Upper lobe of right lung (tissue), 1 donor: Measurements from ENCODE around the gene FLT4. TPM values are rescaled to one million over a fixed set of nuclear protein-coding genes. Genes with fewer than 3 reads are reported as not detected.

Source experiments
- ATAC-seq: fragments of 200-7000 bp; cut with Tn5 transposase; one replicate; pipeline ENCODE4 v1.9.1; 2020; ENCODE audit warnings: mild to moderate bottlenecking, moderate library complexity
- DNase-seq: peaks from one replicate; pipeline ENCODE4 v3.0.0-alpha.2; 2020
- H3K27ac ChIP-seq: fragments of 200-600 bp; one replicate; pipeline ENCODE4 v1.8.0; 2022
- H3K27me3 ChIP-seq: fragments of 200-600 bp; one replicate; pipeline ENCODE4 v1.8.0; 2022; ENCODE audit warnings: mild to moderate bottlenecking
- H3K36me3 ChIP-seq: fragments of 200-600 bp; one replicate; pipeline ENCODE4 v1.8.0; 2022
- H3K4me1 ChIP-seq: fragments of 200-600 bp; one replicate; pipeline ENCODE4 v1.8.0; 2022
- H3K4me3 ChIP-seq: fragments of 200-600 bp; one replicate; pipeline ENCODE4 v1.8.0; 2022; ENCODE audit warnings: mild to moderate bottlenecking
- H3K9me3 ChIP-seq: fragments of 200-600 bp; one replicate; pipeline ENCODE4 v1.8.0; 2022
- CTCF ChIP-seq: fragments of 200-600 bp; IDR thresholded peaks from one replicate; pipeline ENCODE4 v1.8.0; 2022; ENCODE audit warnings: antibody characterized with exemption
- intact Hi-C: fragments of 100-400 bp; cut with DNase I; formaldehyde crosslinking; loops from one replicate; pipeline ENCODE4 v1.11.0; 2022
- total RNA-seq: library from RNA; stranded (reverse); fragmentation: NEBNext Ultra II Directional; extraction: Animal tissue kit (Norgen Biotek cat#: 25700); gene quantifications from one replicate; pipeline ENCODE4 v1.2.1, GENCODE V29; 2021
- donor health status: DM: no; HTN: yes; CAD: no; lungs with severe emphysema.

The FLT4 gene
- total RNA-seq, 1 donor from 2014 or later = 38.6 TPM

- Histone ChIP-seq H3K9me3 (no peaks in the 10 kb centered on the region), H3K27ac (no peak overlapping the region), H3K36me3 (no peaks in the 10 kb centered on the region), H3K4me1 (peaks cover 6% of the 10 kb centered on the region), H3K4me3 (peak overlapping the region; percentile 47), H3K27me3 (peaks cover 45% of the 10 kb centered on the region)
- ATAC-seq (no peak), DNase-seq (peak; percentile 43)
- no peak for TF ChIP-seq CTCF
- intact Hi-C loops = no loop called here
Observed at GRCh38 chr5:180647941-180648500, 1.4 kb downstream of the FLT4 start.

DNA sequence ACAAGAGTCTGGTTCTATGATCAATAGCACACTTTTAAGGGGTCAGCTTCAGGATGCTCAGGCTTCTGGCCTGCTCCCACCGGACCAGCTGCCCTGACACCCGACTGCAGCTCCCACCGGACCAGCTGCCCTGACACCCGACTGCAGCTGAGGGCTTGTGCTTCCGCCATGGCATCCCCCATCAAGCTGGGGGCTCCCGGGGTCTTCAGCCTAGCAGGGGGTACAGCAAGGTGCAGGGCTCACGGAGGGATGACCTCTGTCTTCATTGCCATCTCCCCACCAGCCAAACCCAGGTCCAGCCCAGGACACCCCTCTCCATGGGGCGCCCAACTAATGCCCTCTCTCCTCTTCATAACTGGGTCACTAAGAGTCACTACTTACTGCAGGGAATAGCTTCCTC lies 1.9 kb downstream of the FLT4 start:
- H3K27ac ChIP-seq = no peak overlapping the region
- TF ChIP-seq CTCF = no peak
- H3K9me3 ChIP-seq = no peaks in the 10 kb centered on the region
- H3K4me3 ChIP-seq = peak overlapping the region; percentile 47
- H3K36me3 ChIP-seq = no peaks in the 10 kb centered on the region
- ATAC-seq = no peak
- peak; percentile 50 for DNase-seq
- peaks cover 41% of the 10 kb centered on the region for H3K27me3 ChIP-seq
- intact Hi-C loops = no loop called here
- H3K4me1 ChIP-seq = peaks cover 6% of the 10 kb centered on the region

DNA sequence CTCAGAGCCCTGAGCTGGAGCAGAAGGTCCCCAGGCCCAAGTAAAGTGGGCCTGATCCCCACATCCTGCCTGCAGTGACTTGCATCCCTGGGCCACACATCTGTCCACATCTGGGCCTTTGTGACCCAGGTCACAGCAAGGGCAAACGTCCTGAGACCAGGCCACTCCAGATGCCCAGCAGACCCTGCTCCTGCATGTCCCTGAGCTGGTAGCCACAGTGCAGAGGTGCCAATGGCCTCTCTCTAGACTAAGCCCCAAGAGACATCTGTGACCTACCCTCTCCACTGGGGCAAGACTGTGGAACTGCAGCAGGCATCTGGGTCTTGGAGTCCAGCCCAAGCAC lies 2.5 kb downstream of the FLT4 start:
- DNase-seq (peak; percentile 55), ATAC-seq (no peak)
- Histone ChIP-seq H3K27ac (no peak overlapping the region), H3K4me3 (no peak overlapping the region), H3K9me3 (no peaks in the 10 kb centered on the region), H3K36me3 (no peaks in the 10 kb centered on the region), H3K27me3 (peaks cover 36% of the 10 kb centered on the region), H3K4me1 (peaks cover 6% of the 10 kb centered on the region)
- no peak for TF ChIP-seq CTCF
- intact Hi-C loops = no loop called here

- H3K9me3 ChIP-seq = no peaks in the 10 kb centered on the region
- H3K27me3 ChIP-seq = peaks cover 35% of the 10 kb centered on the region
- intact Hi-C loops = no loop called here
- H3K4me1 ChIP-seq = peaks cover 6% of the 10 kb centered on the region
- no peak for ATAC-seq
- no peak overlapping the region for H3K27ac ChIP-seq
- H3K36me3 ChIP-seq = no peaks in the 10 kb centered on the region
- no peak overlapping the region for H3K4me3 ChIP-seq
- no peak for TF ChIP-seq CTCF
- DNase-seq = peak; percentile 53
Observed at GRCh38 chr5:180646289-180646962, 3.0 kb downstream of the FLT4 start.

GRCh38 chr5:180645274-180646204 lies 3.9 kb downstream of the FLT4 start:
- peak; percentile 63 for DNase-seq
- intact Hi-C loops = no loop called here
- Histone ChIP-seq H3K4me3 (no peak overlapping the region), H3K9me3 (no peaks in the 10 kb centered on the region), H3K27me3 (peaks cover 31% of the 10 kb centered on the region), H3K4me1 (peaks cover 6% of the 10 kb centered on the region), H3K36me3 (no peaks in the 10 kb centered on the region), H3K27ac (peak overlapping the region; percentile 11)
- TF ChIP-seq CTCF = no peak
- ATAC-seq = peak; percentile 2
